DND-41 (cell line): Measurements from ENCODE around the gene NR1H4.

Experiments
- CTCF ChIP-seq: IDR thresholded peaks from 2 replicates; pipeline ENCODE4 v1.5.1; 2012; ENCODE audit warnings: borderline replicate concordance, low read length, moderate library complexity, mild to moderate bottlenecking; ENCODE audit not compliant: poor library complexity, severe bottlenecking; ENCODE audit errors: extremely low read depth
- EZH2 ChIP-seq: IDR thresholded peaks from 3 replicates; pipeline ENCODE4 v1.6.1; 2012; ENCODE audit warnings: borderline replicate concordance, low read depth, mild to moderate bottlenecking, moderate library complexity, low read length, inconsistent platforms; ENCODE audit not compliant: severe bottlenecking

DNA sequence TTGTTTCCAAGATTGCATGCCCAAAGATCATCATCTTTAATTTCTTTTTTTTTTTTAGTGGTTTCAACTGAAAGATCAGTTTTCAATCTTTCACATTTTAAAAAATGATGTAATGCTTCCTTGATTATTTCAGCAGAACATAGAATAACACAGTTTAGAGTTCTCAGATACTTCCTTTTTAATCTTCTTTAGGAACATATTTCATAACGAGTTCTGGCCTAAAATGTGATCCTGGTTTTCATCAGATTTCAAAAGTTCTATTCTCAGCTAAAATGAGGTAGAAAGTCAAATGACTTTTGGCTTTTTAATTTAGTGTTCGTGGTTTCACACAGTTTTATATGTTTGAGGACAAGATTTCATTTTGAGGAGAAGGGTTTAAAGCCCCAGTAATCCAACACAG is 40.0 kb upstream of the NR1H4 start:
- TF ChIP-seq CTCF (no peak), EZH2 (no peak)
